ENCODE results near the gene DENND5A.

- no peak for TF ChIP-seq CTCF (IDR thresholded peaks at IDR 0.05)
- no peak for TF ChIP-seq POLR2A (IDR thresholded peaks at IDR 0.05)
These were observed 46.0 kb downstream of the DENND5A start for GRCh38 chr11:9219115-9219514.

Measured in Peyer's patch (tissue), 4 donors.